ENCODE results near the gene WDR7.

WDR7 gene

GRCh38 chr18:56844556-56844955, 193.4 kb downstream of the WDR7 start:
- H3K27me3 ChIP-seq (ENCODE audit: control insufficient read depth in 5 of 5, insufficient read depth in 4 of 5, low read length in 5 of 5), result no peaks in the 10 kb centered on the region
- H3K9ac ChIP-seq (ENCODE audit: low read length in 5 of 5), result no peak overlapping the region
- no peaks in the 10 kb centered on the region for H3K4me1 ChIP-seq (ENCODE audit: control insufficient read depth in 5 of 5, insufficient read depth in 5 of 5, low read length in 5 of 5)
- H3K27ac ChIP-seq (ENCODE audit: low read depth, low read length), result no peak overlapping the region
- peaks cover 0 to 7% (median 0%) of the 10 kb centered on the region in 5 donors for H3K36me3 ChIP-seq (ENCODE audit: control insufficient read depth in 5 of 5, insufficient read depth in 5 of 5, low read length in 5 of 5)
- no peak overlapping the region for H3K4me3 ChIP-seq (ENCODE audit: low read depth in 1 of 5, low read length in 5 of 5)
- peaks cover 0 to 2% (median 0%) of the 10 kb centered on the region in 5 donors for H3K9me3 ChIP-seq (ENCODE audit: control insufficient read depth in 5 of 5, low read length in 5 of 5)

- no peak overlapping the region for H3K4me3 ChIP-seq (ENCODE audit: low read depth in 1 of 5, low read length in 5 of 5)
- no peaks in the 10 kb centered on the region for H3K27me3 ChIP-seq (ENCODE audit: control insufficient read depth in 5 of 5, insufficient read depth in 4 of 5, low read length in 5 of 5)
- H3K9ac ChIP-seq (ENCODE audit: low read length in 5 of 5), result no peak overlapping the region
- no peaks in the 10 kb centered on the region for H3K4me1 ChIP-seq (ENCODE audit: control insufficient read depth in 5 of 5, insufficient read depth in 5 of 5, low read length in 5 of 5)
- peaks cover 0 to 4% (median 0%) of the 10 kb centered on the region in 5 donors for H3K36me3 ChIP-seq (ENCODE audit: control insufficient read depth in 5 of 5, insufficient read depth in 5 of 5, low read length in 5 of 5)
- no peak overlapping the region for H3K27ac ChIP-seq (ENCODE audit: low read depth, low read length)
- peaks cover 0 to under 1% (median 0%) of the 10 kb centered on the region in 5 donors for H3K9me3 ChIP-seq (ENCODE audit: control insufficient read depth in 5 of 5, low read length in 5 of 5)
These were observed 200.6 kb downstream of the WDR7 start for GRCh38 chr18:56851774-56852173.

- peaks cover 0 to 9% (median 0%) of the 10 kb centered on the region in 5 donors for H3K36me3 ChIP-seq (ENCODE audit: control insufficient read depth in 5 of 5, insufficient read depth in 5 of 5, low read length in 5 of 5)
- no peak overlapping the region for H3K9ac ChIP-seq (ENCODE audit: low read length in 5 of 5)
- H3K9me3 ChIP-seq (ENCODE audit: control insufficient read depth in 5 of 5, low read length in 5 of 5), result no peaks in the 10 kb centered on the region
- H3K27ac ChIP-seq (ENCODE audit: low read depth, low read length), result no peak overlapping the region
- no peaks in the 10 kb centered on the region for H3K27me3 ChIP-seq (ENCODE audit: control insufficient read depth in 5 of 5, insufficient read depth in 4 of 5, low read length in 5 of 5)
- no peaks in the 10 kb centered on the region for H3K4me1 ChIP-seq (ENCODE audit: control insufficient read depth in 5 of 5, insufficient read depth in 5 of 5, low read length in 5 of 5)
- H3K4me3 ChIP-seq (ENCODE audit: low read depth in 1 of 5, low read length in 5 of 5), result no peak overlapping the region
These were observed 202.8 kb downstream of the WDR7 start for GRCh38 chr18:56853961-56854360.

GRCh38 chr18:56861244-56861643, 210.1 kb downstream of the WDR7 start:
- H3K4me3 ChIP-seq (ENCODE audit: low read depth in 1 of 5, low read length in 5 of 5), result no peak overlapping the region
- H3K9ac ChIP-seq (ENCODE audit: low read length in 5 of 5), result no peak overlapping the region
- no peaks in the 10 kb centered on the region for H3K9me3 ChIP-seq (ENCODE audit: control insufficient read depth in 5 of 5, low read length in 5 of 5)
- peaks cover 0 to 5% (median 0%) of the 10 kb centered on the region in 5 donors for H3K36me3 ChIP-seq (ENCODE audit: control insufficient read depth in 5 of 5, insufficient read depth in 5 of 5, low read length in 5 of 5)
- H3K27me3 ChIP-seq (ENCODE audit: control insufficient read depth in 5 of 5, insufficient read depth in 4 of 5, low read length in 5 of 5), result no peaks in the 10 kb centered on the region
- no peak overlapping the region for H3K27ac ChIP-seq (ENCODE audit: low read depth, low read length)
- H3K4me1 ChIP-seq (ENCODE audit: control insufficient read depth in 5 of 5, insufficient read depth in 5 of 5, low read length in 5 of 5), result no peaks in the 10 kb centered on the region

GRCh38 chr18:56869189-56869777, 218.1 kb downstream of the WDR7 start:
- Histone ChIP-seq H3K4me1 (ENCODE audit: control insufficient read depth in 5 of 5, insufficient read depth in 5 of 5, low read length in 5 of 5) (peaks cover 0 to 2% (median 0%) of the 10 kb centered on the region in 5 donors), H3K9ac (ENCODE audit: low read length in 5 of 5) (no peak overlapping the region), H3K27me3 (ENCODE audit: control insufficient read depth in 5 of 5, insufficient read depth in 4 of 5, low read length in 5 of 5) (no peaks in the 10 kb centered on the region), H3K4me3 (ENCODE audit: low read depth in 1 of 5, low read length in 5 of 5) (no peak overlapping the region), H3K9me3 (ENCODE audit: control insufficient read depth in 5 of 5, low read length in 5 of 5) (no peaks in the 10 kb centered on the region), H3K36me3 (ENCODE audit: control insufficient read depth in 5 of 5, insufficient read depth in 5 of 5, low read length in 5 of 5) (no peaks in the 10 kb centered on the region), H3K27ac (ENCODE audit: low read depth, low read length) (no peak overlapping the region)

- H3K9ac ChIP-seq (ENCODE audit: low read length in 5 of 5), result no peak overlapping the region
- H3K4me3 ChIP-seq (ENCODE audit: low read depth in 1 of 5, low read length in 5 of 5), result no peak overlapping the region
- H3K36me3 ChIP-seq (ENCODE audit: control insufficient read depth in 5 of 5, insufficient read depth in 5 of 5, low read length in 5 of 5), result no peaks in the 10 kb centered on the region
- peaks cover 0 to 2% (median 0%) of the 10 kb centered on the region in 5 donors for H3K4me1 ChIP-seq (ENCODE audit: control insufficient read depth in 5 of 5, insufficient read depth in 5 of 5, low read length in 5 of 5)
- H3K27me3 ChIP-seq (ENCODE audit: control insufficient read depth in 5 of 5, insufficient read depth in 4 of 5, low read length in 5 of 5), result no peaks in the 10 kb centered on the region
- no peaks in the 10 kb centered on the region for H3K9me3 ChIP-seq (ENCODE audit: control insufficient read depth in 5 of 5, low read length in 5 of 5)
- no peak overlapping the region for H3K27ac ChIP-seq (ENCODE audit: low read depth, low read length)
These were observed 219.8 kb downstream of the WDR7 start for GRCh38 chr18:56870982-56871381.

- H3K36me3 ChIP-seq (ENCODE audit: control insufficient read depth in 5 of 5, insufficient read depth in 5 of 5, low read length in 5 of 5), result no peaks in the 10 kb centered on the region
- no peaks in the 10 kb centered on the region for H3K9me3 ChIP-seq (ENCODE audit: control insufficient read depth in 5 of 5, low read length in 5 of 5)
- H3K4me1 ChIP-seq (ENCODE audit: control insufficient read depth in 5 of 5, insufficient read depth in 5 of 5, low read length in 5 of 5), result peaks cover 0 to 2% (median 0%) of the 10 kb centered on the region in 5 donors
- no peak overlapping the region for H3K27ac ChIP-seq (ENCODE audit: low read depth, low read length)
- H3K27me3 ChIP-seq (ENCODE audit: control insufficient read depth in 5 of 5, insufficient read depth in 4 of 5, low read length in 5 of 5), result no peaks in the 10 kb centered on the region
- H3K9ac ChIP-seq (ENCODE audit: low read length in 5 of 5), result no peak overlapping the region
- no peak overlapping the region for H3K4me3 ChIP-seq (ENCODE audit: low read depth in 1 of 5, low read length in 5 of 5)
These were observed 221.0 kb downstream of the WDR7 start for GRCh38 chr18:56872140-56872539.

- no peak overlapping the region for H3K9ac ChIP-seq (ENCODE audit: low read length in 5 of 5)
- H3K4me1 ChIP-seq (ENCODE audit: control insufficient read depth in 5 of 5, insufficient read depth in 5 of 5, low read length in 5 of 5), result peaks cover 0 to 2% (median 0%) of the 10 kb centered on the region in 5 donors
- no peak overlapping the region for H3K4me3 ChIP-seq (ENCODE audit: low read depth in 1 of 5, low read length in 5 of 5)
- H3K9me3 ChIP-seq (ENCODE audit: control insufficient read depth in 5 of 5, low read length in 5 of 5), result no peaks in the 10 kb centered on the region
- no peaks in the 10 kb centered on the region for H3K36me3 ChIP-seq (ENCODE audit: control insufficient read depth in 5 of 5, insufficient read depth in 5 of 5, low read length in 5 of 5)
- H3K27ac ChIP-seq (ENCODE audit: low read depth, low read length), result no peak overlapping the region
- H3K27me3 ChIP-seq (ENCODE audit: control insufficient read depth in 5 of 5, insufficient read depth in 4 of 5, low read length in 5 of 5), result no peaks in the 10 kb centered on the region
These were observed 222.4 kb downstream of the WDR7 start for GRCh38 chr18:56873441-56874140.

- Histone ChIP-seq H3K4me1 (ENCODE audit: control insufficient read depth in 5 of 5, insufficient read depth in 5 of 5, low read length in 5 of 5) (no peaks in the 10 kb centered on the region), H3K27me3 (ENCODE audit: control insufficient read depth in 5 of 5, insufficient read depth in 4 of 5, low read length in 5 of 5) (no peaks in the 10 kb centered on the region), H3K4me3 (ENCODE audit: low read depth in 1 of 5, low read length in 5 of 5) (no peak overlapping the region), H3K27ac (ENCODE audit: low read depth, low read length) (no peak overlapping the region), H3K36me3 (ENCODE audit: control insufficient read depth in 5 of 5, insufficient read depth in 5 of 5, low read length in 5 of 5) (peaks cover 0 to 5% (median 0%) of the 10 kb centered on the region in 5 donors), H3K9me3 (ENCODE audit: control insufficient read depth in 5 of 5, low read length in 5 of 5) (no peaks in the 10 kb centered on the region), H3K9ac (ENCODE audit: low read length in 5 of 5) (no peak overlapping the region)
These were observed 227.6 kb downstream of the WDR7 start for GRCh38 chr18:56878711-56879110.

GRCh38 chr18:56884511-56884910, 233.4 kb downstream of the WDR7 start:
- H3K27ac ChIP-seq (ENCODE audit: low read depth, low read length), result no peak overlapping the region
- peaks cover 0 to 5% (median 0%) of the 10 kb centered on the region in 5 donors for H3K36me3 ChIP-seq (ENCODE audit: control insufficient read depth in 5 of 5, insufficient read depth in 5 of 5, low read length in 5 of 5)
- no peaks in the 10 kb centered on the region for H3K9me3 ChIP-seq (ENCODE audit: control insufficient read depth in 5 of 5, low read length in 5 of 5)
- H3K4me1 ChIP-seq (ENCODE audit: control insufficient read depth in 5 of 5, insufficient read depth in 5 of 5, low read length in 5 of 5), result peaks cover 0 to 4% (median 0%) of the 10 kb centered on the region in 5 donors
- no peak overlapping the region for H3K4me3 ChIP-seq (ENCODE audit: low read depth in 1 of 5, low read length in 5 of 5)
- no peaks in the 10 kb centered on the region for H3K27me3 ChIP-seq (ENCODE audit: control insufficient read depth in 5 of 5, insufficient read depth in 4 of 5, low read length in 5 of 5)
- H3K9ac ChIP-seq (ENCODE audit: low read length in 5 of 5), result no peak overlapping the region
